Endothelial cell of umbilical vein (primary cell): ENCODE results near the gene MYO7B. TPM values are rescaled to one million over a fixed set of nuclear protein-coding genes. Genes with fewer than 3 reads are reported as not detected.

ENCODE experiments used
- BruUV-seq: library from RNA; stranded (reverse); fragments of 400-500 nt; replicated peaks from 2 replicates; lab custom pipeline; 2021; lab: Mats Ljungman, UMichigan
- CTCF ChIA-PET: fragments of 300-600, 350-600 bp; sonication (Branson Sonifier 250); formaldehyde crosslinking; loops from one replicate; lab custom pipeline; 2021; ENCODE audit warnings: antibody characterized with exemption, inconsistent platforms; lab: Charles Lee
- POLR2A ChIA-PET: fragments of 300-600, 350-600 bp; sonication (Branson Sonifier 250); formaldehyde crosslinking; loops from one replicate; lab custom pipeline; 2021; ENCODE audit warnings: antibody characterized with exemption, inconsistent platforms; lab: Charles Lee
- DNase-seq: peaks from one replicate; pipeline ENCODE4 v3.0.0-alpha.2; 2011; ENCODE audit warnings: low read depth, low spot score
- FAIRE-seq: peaks from 2 replicates; lab custom pipeline; 2011; peaks lifted over from hg19 to GRCh38; lab: Jason Lieb, UNC
- H2AFZ ChIP-seq: 2 replicates; pipeline ENCODE4 v1.6.0; 2012; ENCODE audit warnings: low read depth, low read length, control low read depth, inconsistent platforms
- H3K27ac ChIP-seq: 2 replicates; pipeline ENCODE4 v1.5.1; 2011; ENCODE audit warnings: low read depth, mild to moderate bottlenecking, control low read depth, low read length, moderate library complexity; ENCODE audit not compliant: insufficient read depth
- H3K27me3 ChIP-seq, 2 experiments: 2 replicates each; pipeline versions ENCODE4 v1.6.0 to v1.6.1; 2011; ENCODE audit warnings: low read length in 2 of 2, mixed read lengths in 1 of 2; ENCODE audit not compliant: control insufficient read depth in 2 of 2, insufficient read depth in 2 of 2
- H3K36me3 ChIP-seq, 2 experiments: 2 replicates in 1 of 2; 3 replicates in 1 of 2; pipeline ENCODE4 v1.5.1; 2011; ENCODE audit warnings: low read length in 2 of 2, mild to moderate bottlenecking in 1 of 2, moderate library complexity in 1 of 2; ENCODE audit not compliant: control insufficient read depth in 2 of 2, insufficient read depth in 2 of 2; ENCODE audit errors: extremely low read depth in 1 of 2
- H3K4me1 ChIP-seq: 3 replicates; pipeline ENCODE4 v1.5.1; 2011; ENCODE audit warnings: mild to moderate bottlenecking, low read length; ENCODE audit not compliant: control insufficient read depth, insufficient read depth; ENCODE audit errors: extremely low read depth
- H3K4me2 ChIP-seq: 2 replicates; pipeline ENCODE4 v1.6.1; 2011; ENCODE audit warnings: low read length, control low read depth, mixed read lengths; ENCODE audit not compliant: insufficient read depth
- H3K4me3 ChIP-seq, 3 experiments: fragments of 200-600 bp in 1 of 3; sonication (generic), shearing (Covaris generic) in 1 of 3; replicated peaks in 1 of 3; 2 replicates each; pipeline ENCODE4 v1.5.1; 2011 to 2016; ENCODE audit warnings: control low read depth in 3 of 3, low read length in 3 of 3, mild to moderate bottlenecking in 2 of 3, inconsistent platforms in 1 of 3, low read depth in 1 of 3, moderate library complexity in 1 of 3; ENCODE audit not compliant: insufficient read depth in 1 of 3
- H3K79me2 ChIP-seq: 2 replicates; pipeline ENCODE4 v1.6.0; 2012; ENCODE audit warnings: low read length, inconsistent platforms; ENCODE audit not compliant: control insufficient read depth, insufficient read depth
- H3K9ac ChIP-seq: replicated peaks from 2 replicates; pipeline ENCODE3; 2011; ENCODE audit warnings: low read length, control low read depth; ENCODE audit not compliant: insufficient read depth; ENCODE audit errors: extremely low read depth
- H3K9me1 ChIP-seq: replicated peaks from 3 replicates; pipeline ENCODE4 v1.6.0; 2011; ENCODE audit warnings: mild to moderate bottlenecking, low read length; ENCODE audit not compliant: control insufficient read depth, insufficient read depth; ENCODE audit errors: extremely low read depth
- H3K9me3 ChIP-seq: replicated peaks from 2 replicates; pipeline ENCODE4 v1.5.1; 2012; ENCODE audit warnings: low read length, inconsistent platforms; ENCODE audit not compliant: control insufficient read depth, insufficient read depth
- H4K20me1 ChIP-seq: replicated peaks from 2 replicates; pipeline ENCODE3; 2011; ENCODE audit warnings: mild to moderate bottlenecking, low read length; ENCODE audit not compliant: control insufficient read depth, insufficient read depth; ENCODE audit errors: extremely low read depth
- FOS ChIP-seq: IDR thresholded peaks from 2 replicates; pipeline ENCODE4 v1.6.1; 2011; ENCODE audit warnings: mild to moderate bottlenecking, low read length, moderate library complexity, borderline replicate concordance; ENCODE audit not compliant: insufficient read depth
- GATA2 ChIP-seq: IDR thresholded peaks from 2 replicates; pipeline ENCODE4 v1.7.0; 2011; ENCODE audit warnings: low read depth, mild to moderate bottlenecking, moderate library complexity, mixed read lengths, low read length; ENCODE audit not compliant: insufficient read length, insufficient read depth
- JUN ChIP-seq: IDR thresholded peaks from 2 replicates; pipeline ENCODE4 v1.6.1; 2011; ENCODE audit warnings: borderline replicate concordance, low read depth; ENCODE audit not compliant: insufficient read length, insufficient read depth
- MAX ChIP-seq: IDR thresholded peaks from 2 replicates; pipeline ENCODE4 v1.6.1; 2011; ENCODE audit not compliant: insufficient read depth, insufficient read length
- MYC ChIP-seq: IDR thresholded peaks from one replicate; pipeline ENCODE4 v1.6.1; 2011; ENCODE audit warnings: mild to moderate bottlenecking, low read depth, low read length
- POLR2A ChIP-seq: IDR thresholded peaks from 2 replicates; pipeline ENCODE4 v1.6.1; 2012; ENCODE audit warnings: low read depth, mild to moderate bottlenecking, control low read depth, low read length
- dilution Hi-C: fragments of 300-500 bp; cut with MboI; formaldehyde crosslinking; loops from one replicate; pipeline ENCODE4 v1.15.0; 2019; ENCODE audit warnings: low sequenced_read_pairs; ENCODE audit not compliant: extremely low pct_ligation_motif_present
- intact Hi-C: fragments of 100-400 bp; cut with micrococcal nuclease; formaldehyde crosslinking; loops from one replicate; pipeline ENCODE4 v1.10.0; 2022
- polyA plus RNA-seq, 4 experiments: library from polyadenylated mRNA; depleted of rRNA in 3 of 4; stranded (reverse) in 3 of 4; unstranded in 1 of 4; fragments of >200 nt; gene quantifications; 2 replicates each; pipeline versions ENCODE4 v1.2.1 to v1.2.3, GENCODE V29; 2011 to 2012; ENCODE audit warnings: missing spikeins in 1 of 4
- total RNA-seq: library from RNA; stranded (reverse); gene quantifications from 2 replicates; pipeline ENCODE4 v1.2.3, GENCODE V29; 2021
- TF ChIP-seq, protein P1 (sequence below), 2 donors: IDR thresholded peaks; 1 replicate in 1 of 2; 2 replicates in 1 of 2; pipeline ENCODE4 v1.5.1; 2011; ENCODE audit warnings: low read length in 2 of 2, mild to moderate bottlenecking in 2 of 2, moderate library complexity in 2 of 2, control low read depth in 1 of 2, inconsistent platforms in 1 of 2, low read depth in 1 of 2; ENCODE audit not compliant: insufficient read depth in 1 of 2; ENCODE audit errors: extremely low read depth in 1 of 2

The MYO7B gene
- total and polyA plus RNA-seq, 2 donors (not counting 3 experiments of a cell fraction or from before 2014, with no cell fraction given): 0.17 TPM; not detected in 1

DNA sequence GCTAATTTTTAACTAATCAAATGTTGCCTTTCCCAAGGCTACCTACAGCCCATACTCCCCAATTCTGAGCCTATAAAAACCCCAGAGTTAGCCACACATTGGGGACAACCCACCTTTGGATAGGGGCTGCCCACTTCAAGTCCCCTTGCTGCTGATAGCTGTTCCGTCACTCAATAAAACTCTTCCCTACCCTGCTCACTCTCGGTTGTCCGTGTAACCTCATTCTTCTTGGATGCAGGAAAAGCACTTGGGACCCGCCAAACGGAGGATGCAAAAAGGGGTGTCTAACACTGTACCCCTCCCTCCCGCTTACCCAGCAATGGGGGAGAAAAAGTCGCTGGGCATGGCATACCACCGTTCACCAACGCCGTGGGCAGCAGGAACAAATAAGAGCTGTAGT is 21.4 kb upstream of the MYO7B start:
- FAIRE-seq: no peak
- H3K9me1 ChIP-seq: no peaks in the 10 kb centered on the region
- H3K9me3 ChIP-seq: no peaks in the 10 kb centered on the region
- H3K79me2 ChIP-seq: peaks cover 90% of the 10 kb centered on the region
- no peak for DNase-seq
- dilution Hi-C loops (no loop called here), intact Hi-C loops (no loop called here)
- BruUV-seq: no TSS peak
- no peak overlapping the region for H3K4me3 ChIP-seq
- H3K27ac ChIP-seq: no peak overlapping the region
- H3K4me1 ChIP-seq: peaks cover 22% of the 10 kb centered on the region
- no peak overlapping the region for H3K9ac ChIP-seq
- TF ChIP-seq MAX (no peak), POLR2A (no peak), JUN (no peak), FOS (no peak), GATA2 (no peak), MYC (no peak)
- TF ChIP-seq, protein P1, sequence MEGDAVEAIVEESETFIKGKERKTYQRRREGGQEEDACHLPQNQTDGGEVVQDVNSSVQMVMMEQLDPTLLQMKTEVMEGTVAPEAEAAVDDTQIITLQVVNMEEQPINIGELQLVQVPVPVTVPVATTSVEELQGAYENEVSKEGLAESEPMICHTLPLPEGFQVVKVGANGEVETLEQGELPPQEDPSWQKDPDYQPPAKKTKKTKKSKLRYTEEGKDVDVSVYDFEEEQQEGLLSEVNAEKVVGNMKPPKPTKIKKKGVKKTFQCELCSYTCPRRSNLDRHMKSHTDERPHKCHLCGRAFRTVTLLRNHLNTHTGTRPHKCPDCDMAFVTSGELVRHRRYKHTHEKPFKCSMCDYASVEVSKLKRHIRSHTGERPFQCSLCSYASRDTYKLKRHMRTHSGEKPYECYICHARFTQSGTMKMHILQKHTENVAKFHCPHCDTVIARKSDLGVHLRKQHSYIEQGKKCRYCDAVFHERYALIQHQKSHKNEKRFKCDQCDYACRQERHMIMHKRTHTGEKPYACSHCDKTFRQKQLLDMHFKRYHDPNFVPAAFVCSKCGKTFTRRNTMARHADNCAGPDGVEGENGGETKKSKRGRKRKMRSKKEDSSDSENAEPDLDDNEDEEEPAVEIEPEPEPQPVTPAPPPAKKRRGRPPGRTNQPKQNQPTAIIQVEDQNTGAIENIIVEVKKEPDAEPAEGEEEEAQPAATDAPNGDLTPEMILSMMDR (IDR thresholded peaks at IDR 0.05; ENCODE audit: extremely low read depth in 1 of 2, insufficient read depth in 1 of 2, low read depth in 1 of 2, low read length in 2 of 2): no peak
- no peak overlapping the region for H3K4me2 ChIP-seq
- H4K20me1 ChIP-seq: peaks cover 5% of the 10 kb centered on the region
- H2AFZ ChIP-seq: no peak overlapping the region
- no peaks in the 10 kb centered on the region for H3K27me3 ChIP-seq
- CTCF ChIA-PET: no interaction called here
- peaks cover 3 to 8% of the 10 kb centered on the region in 2 experiments for H3K36me3 ChIP-seq
- POLR2A ChIA-PET: no interaction called here
